Measurements from ENCODE around the gene KRTAP5-5. TPM values are rescaled to one million over a fixed set of nuclear protein-coding genes. Genes with fewer than 3 reads are reported as not detected.

Gene KRTAP5-5
- total RNA-seq, 1 experiment from 2014 or later, result not detected

DNA sequence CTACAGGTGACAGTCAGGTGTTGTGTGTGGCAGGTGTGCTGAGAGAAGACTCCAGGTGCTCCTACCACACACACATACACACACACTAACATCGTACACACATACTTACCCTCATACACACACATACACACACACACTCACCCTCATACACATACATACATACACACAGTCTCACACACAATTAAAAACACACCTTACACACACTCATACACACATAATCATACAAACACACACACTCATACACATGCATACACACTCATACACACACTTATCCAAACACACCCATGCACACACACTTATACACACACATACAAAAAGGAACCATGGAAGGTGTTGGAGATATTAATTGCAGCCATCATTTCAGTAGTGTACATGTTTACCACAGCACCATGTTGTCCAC lies 25.9 kb upstream of the KRTAP5-5 start:
- H3K36me3 Mint-ChIP-seq (ENCODE audit: insufficient read depth in 1 of 3, low read depth in 3 of 3), result peaks cover 4 to 8% (median 4%) of the 10 kb centered on the region in 3 experiments; a peak in 6 of 7 replicates
- peaks cover 46% of the 10 kb centered on the region for H3K27me3 Mint-ChIP-seq (ENCODE audit: low read depth)
- TF ChIP-seq CTCF (conservative IDR thresholded peaks at IDR 0.05), result no peak
- no peaks in the 10 kb centered on the region for H4K20me1 ChIP-seq (ENCODE audit: control insufficient read depth, insufficient read depth, insufficient read length)
- no peak for DNase-seq
- H3K79me2 ChIP-seq (ENCODE audit: insufficient read depth, low read length), result no peaks in the 10 kb centered on the region
- no peak overlapping the region for H2BK5ac ChIP-seq (ENCODE audit: insufficient read length, low read length)
- H3K4me2 ChIP-seq (ENCODE audit: insufficient read depth, insufficient read length, low read length), result no peak overlapping the region
- no peak overlapping the region for H3K23ac ChIP-seq (ENCODE audit: insufficient read length, low read depth, low read length)
- no peak overlapping the region for H2AFZ ChIP-seq (ENCODE audit: low read length)
- H3K56ac ChIP-seq (ENCODE audit: insufficient read length, low read depth, low read length), result no peak overlapping the region
- no peak overlapping the region for H2BK12ac ChIP-seq (ENCODE audit: insufficient read length, low read depth, low read length)
- no peak overlapping the region for H3K14ac ChIP-seq (ENCODE audit: insufficient read depth, low read length)
- no peak overlapping the region for H2BK15ac ChIP-seq (ENCODE audit: low read depth, low read length)
- WGBS (ENCODE audit: extremely low coverage, insufficient read length, low lambda C conversion rate), result no CpG with 5 or more reads among the region's 1 CpG
- H3K27ac ChIP-seq (ENCODE audit: insufficient read length, low read depth, low read length), result no peak overlapping the region
- no peak overlapping the region for H3K4me3 Mint-ChIP-seq
- no peak overlapping the region for H4K5ac ChIP-seq (ENCODE audit: insufficient read length, low read depth, low read length)
- H3K23me2 ChIP-seq (ENCODE audit: insufficient read length, low read depth, low read length, poor library complexity, severe bottlenecking), result no peaks in the 10 kb centered on the region
- no peaks in the 10 kb centered on the region for H3K9me3 ChIP-seq (ENCODE audit: control insufficient read depth, low read depth, low read length)
- H4K91ac ChIP-seq (ENCODE audit: insufficient read length, low read depth, low read length), result no peak overlapping the region
- H3K4me1 Mint-ChIP-seq, result peaks cover 15 to 22% of the 10 kb centered on the region in 2 experiments
- H2BK20ac ChIP-seq (ENCODE audit: low read depth, low read length, poor library complexity, severe bottlenecking), result no peak overlapping the region
- no peak overlapping the region for H4K8ac ChIP-seq (replicated peaks; ENCODE audit: insufficient read length, low read depth, low read length)
- no peak overlapping the region for H3T11ph ChIP-seq (ENCODE audit: low read length)
- H3K79me1 ChIP-seq (ENCODE audit: insufficient read depth, low read depth, low read length, poor library complexity, severe bottlenecking), result no peaks in the 10 kb centered on the region
- no peaks in the 10 kb centered on the region for H3K4me1 ChIP-seq (ENCODE audit: insufficient read depth, low read length)
- H3K9me3 Mint-ChIP-seq, result peaks cover 13 to 19% of the 10 kb centered on the region in 2 experiments
- H3K4ac ChIP-seq (ENCODE audit: low read depth, low read length), result no peak overlapping the region
- no peak overlapping the region for H3K27ac Mint-ChIP-seq
- H3K18ac ChIP-seq (ENCODE audit: insufficient read length, low read depth, low read length), result no peak overlapping the region
- H3K9ac ChIP-seq (ENCODE audit: extremely low read depth, insufficient read length, low read length), result no peak overlapping the region
- H2BK120ac ChIP-seq (ENCODE audit: low read depth, low read length, poor library complexity, severe bottlenecking), result no peak overlapping the region
- H2AK5ac ChIP-seq (ENCODE audit: insufficient read length, low read length), result no peak overlapping the region
- no peaks in the 10 kb centered on the region for H3K27me3 ChIP-seq (ENCODE audit: insufficient read depth, low read length)
